Coronary artery (tissue), 2 donors: ENCODE data around the gene STAU1.
"Not testable (repeated sequence)": the region's sequence is repeated elsewhere in the genome, so short reads cannot be mapped to it uniquely, and the experiment has no call there.

Experiments
- DNase-seq: peaks from one replicate; pipeline ENCODE4 v3.0.0-alpha.2; 2017; ENCODE audit warnings: low spot score
- H3K27ac ChIP-seq, 2 donors: fragments of 200-600 bp; sonication (generic); one replicate each; pipeline ENCODE4 v1.5.1; 2016 to 2019
- H3K4me3 ChIP-seq: fragments of 200-600 bp; sonication (generic); 2 replicates; pipeline ENCODE4 v1.5.1; 2016; ENCODE audit warnings: mild to moderate bottlenecking, moderate library complexity
- TF ChIP-seq, protein P1 (sequence below): fragments of 200-600 bp; sonication (generic); IDR thresholded peaks from one replicate; pipeline ENCODE4 v1.5.1; 2019; ENCODE audit warnings: antibody characterized with exemption

Gene STAU1

GRCh38 chr20:49147296-49147695 is 40.8 kb downstream of the STAU1 start:
- Histone ChIP-seq H3K4me3 (no peak overlapping the region), H3K27ac (no peak overlapping the region)
- DNase-seq = no peak
- TF ChIP-seq, protein P1, sequence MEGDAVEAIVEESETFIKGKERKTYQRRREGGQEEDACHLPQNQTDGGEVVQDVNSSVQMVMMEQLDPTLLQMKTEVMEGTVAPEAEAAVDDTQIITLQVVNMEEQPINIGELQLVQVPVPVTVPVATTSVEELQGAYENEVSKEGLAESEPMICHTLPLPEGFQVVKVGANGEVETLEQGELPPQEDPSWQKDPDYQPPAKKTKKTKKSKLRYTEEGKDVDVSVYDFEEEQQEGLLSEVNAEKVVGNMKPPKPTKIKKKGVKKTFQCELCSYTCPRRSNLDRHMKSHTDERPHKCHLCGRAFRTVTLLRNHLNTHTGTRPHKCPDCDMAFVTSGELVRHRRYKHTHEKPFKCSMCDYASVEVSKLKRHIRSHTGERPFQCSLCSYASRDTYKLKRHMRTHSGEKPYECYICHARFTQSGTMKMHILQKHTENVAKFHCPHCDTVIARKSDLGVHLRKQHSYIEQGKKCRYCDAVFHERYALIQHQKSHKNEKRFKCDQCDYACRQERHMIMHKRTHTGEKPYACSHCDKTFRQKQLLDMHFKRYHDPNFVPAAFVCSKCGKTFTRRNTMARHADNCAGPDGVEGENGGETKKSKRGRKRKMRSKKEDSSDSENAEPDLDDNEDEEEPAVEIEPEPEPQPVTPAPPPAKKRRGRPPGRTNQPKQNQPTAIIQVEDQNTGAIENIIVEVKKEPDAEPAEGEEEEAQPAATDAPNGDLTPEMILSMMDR = no peak

- TF ChIP-seq, protein P1 = no peak
- no peak for DNase-seq
- Histone ChIP-seq H3K27ac (no peak overlapping the region), H3K4me3 (no peak overlapping the region)
Observed at GRCh38 chr20:49146442-49147225, 41.5 kb downstream of the STAU1 start.

DNA sequence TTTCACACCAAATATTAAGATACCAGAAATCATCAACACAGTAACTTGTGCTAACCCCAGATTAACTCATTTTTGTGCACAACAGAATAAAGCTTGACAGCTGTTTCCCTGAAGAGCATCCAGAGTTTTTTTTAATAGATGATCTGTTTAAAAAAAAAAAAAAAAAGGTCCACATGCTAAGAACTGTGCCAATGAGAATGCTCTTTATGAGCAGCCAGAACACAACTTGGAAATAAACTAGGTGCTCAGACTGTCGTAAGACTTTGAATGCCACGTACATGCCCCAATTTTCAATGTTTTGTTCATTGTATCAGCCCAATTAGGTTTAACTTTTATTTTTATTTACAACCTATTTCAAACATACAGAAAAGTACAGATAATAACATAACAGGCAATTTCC is 47.3 kb downstream of the STAU1 start:
- no peak for DNase-seq
- TF ChIP-seq, protein P1 = no peak
- Histone ChIP-seq H3K4me3 (no peak overlapping the region), H3K27ac (no peak overlapping the region)

DNA sequence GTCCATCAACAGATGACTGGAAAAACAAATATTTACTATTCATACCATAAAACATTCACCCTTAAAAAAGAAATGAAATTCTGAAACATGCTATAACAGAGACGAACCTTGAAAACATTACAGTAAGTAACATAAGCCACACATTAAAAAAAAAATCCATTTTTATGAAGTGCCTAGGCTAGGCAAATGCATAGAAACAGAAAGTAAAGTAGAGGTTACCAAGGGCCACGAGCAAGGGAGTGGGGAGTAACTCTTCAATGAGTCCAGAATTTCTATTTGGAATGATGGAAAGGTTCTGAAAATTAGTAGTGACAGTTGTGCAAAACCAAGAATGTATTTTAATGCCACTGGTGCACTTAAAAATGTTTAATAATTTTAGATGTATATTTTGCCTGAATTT is 47.7 kb downstream of the STAU1 start:
- no peak for DNase-seq
- Histone ChIP-seq H3K27ac (no peak overlapping the region), H3K4me3 (no peak overlapping the region)
- TF ChIP-seq, protein P1 = no peak

- Histone ChIP-seq H3K27ac (no peak overlapping the region), H3K4me3 (no peak overlapping the region)
- no peak for DNase-seq
Observed at GRCh38 chr20:49138431-49138830, 49.7 kb downstream of the STAU1 start.

GRCh38 chr20:49136817-49137571 is 51.1 kb downstream of the STAU1 start:
- TF ChIP-seq, protein P1 = no peak
- Histone ChIP-seq H3K4me3 (no peak overlapping the region), H3K27ac (no peak overlapping the region)
- no peak for DNase-seq

More at GRCh38 chr20:49138431-49138830, 49.7 kb downstream of the STAU1 start:
- TF ChIP-seq, protein P1 = no peak

DNA sequence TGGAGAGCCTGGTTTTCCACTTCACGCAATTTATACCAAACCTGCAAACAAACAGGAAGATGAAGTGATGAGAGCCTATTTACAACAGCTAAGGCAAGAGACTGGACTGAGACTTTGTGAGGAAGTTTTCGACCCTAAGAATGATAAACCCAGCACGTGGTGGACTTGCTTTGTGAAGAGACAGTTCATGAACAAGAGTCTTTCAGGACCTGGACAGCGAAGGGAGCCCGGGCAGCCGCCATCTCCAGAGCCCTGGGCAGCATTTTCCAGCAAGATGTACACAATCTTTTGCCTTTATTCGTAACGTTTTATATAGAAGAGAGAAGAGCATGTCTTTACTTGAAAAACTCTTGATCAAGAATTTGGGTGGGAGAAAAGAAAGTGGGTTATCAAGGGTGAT is 53.3 kb downstream of the STAU1 start:
- H3K4me3 ChIP-seq, H3K27ac ChIP-seq, DNase-seq: not testable (repeated sequence)
